Measurements from ENCODE around the gene LTV1. TPM values are rescaled to one million over a fixed set of nuclear protein-coding genes. Genes with fewer than 3 reads are reported as not detected.
"Not testable (repeated sequence)": the region's sequence is repeated elsewhere in the genome, so short reads cannot be mapped to it uniquely, and the experiment has no call there.

LTV1 gene
- polyA plus RNA-seq, 10 donors = 38.3 to 51.5 (median 45.9) TPM

GRCh38 chr6:143840595-143841265 lies 2.4 kb upstream of the LTV1 start:
- DNase-seq = no peak

DNA sequence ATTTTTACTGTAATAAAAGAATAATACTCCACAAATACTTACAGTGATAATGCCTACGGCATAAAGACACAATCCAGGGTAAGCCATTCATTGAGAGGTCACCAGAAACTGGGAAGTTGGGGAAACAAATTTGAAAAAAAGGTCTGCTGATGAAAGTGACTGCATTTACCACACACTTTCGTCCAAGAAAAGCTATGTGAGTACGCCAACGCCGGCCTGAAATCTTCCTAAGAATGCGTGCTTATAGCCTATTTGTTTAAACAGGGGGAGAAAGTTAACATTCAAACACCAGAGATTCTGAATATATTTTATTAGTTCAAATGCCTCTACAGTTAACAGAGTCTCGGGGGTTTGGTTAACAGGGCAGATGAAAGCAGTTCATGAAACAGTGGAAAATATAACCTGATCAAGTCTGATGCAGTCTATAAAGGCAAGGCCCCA lies 657 bp upstream of the LTV1 start:
- DNase-seq = no peak

DNA sequence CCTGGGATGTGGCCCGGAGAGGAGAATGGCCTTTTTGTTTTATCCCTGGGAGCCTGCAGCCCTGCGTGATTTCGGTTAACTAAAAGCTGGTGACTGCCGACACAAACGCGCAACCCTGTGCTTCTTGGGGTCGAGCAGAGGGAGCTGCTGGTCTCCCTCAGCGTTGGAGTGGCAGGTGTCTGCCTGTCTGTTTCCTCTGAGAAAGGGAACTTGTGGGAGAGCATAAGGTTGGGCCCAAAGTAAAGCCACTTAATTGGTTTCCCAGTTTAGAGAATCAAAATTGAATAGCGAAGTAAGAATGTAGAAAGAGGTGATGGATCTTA lies 500 bp downstream of the LTV1 start:
- peak in 1 of 3 donors; percentile 40 for DNase-seq

DNA sequence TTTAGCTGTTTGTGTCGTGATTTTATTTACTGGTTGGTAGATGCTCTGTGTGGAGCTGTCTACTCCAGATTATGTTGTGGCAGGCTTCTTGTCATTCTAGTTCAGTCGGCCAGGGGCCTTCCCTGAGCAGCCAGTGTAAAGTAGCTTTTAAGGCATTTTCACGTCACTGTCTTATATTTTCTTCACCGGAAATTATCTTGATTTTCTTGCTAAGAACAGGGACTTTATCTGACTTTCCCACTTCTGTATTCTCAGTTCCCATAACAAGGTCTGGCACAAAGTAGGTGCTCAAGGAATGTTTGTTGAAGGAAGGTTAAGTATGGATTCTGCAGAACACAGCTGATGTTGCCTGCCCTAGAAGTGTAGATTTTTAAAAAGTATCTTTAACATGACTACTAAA lies 868 bp downstream of the LTV1 start:
- no peak for DNase-seq

DNA sequence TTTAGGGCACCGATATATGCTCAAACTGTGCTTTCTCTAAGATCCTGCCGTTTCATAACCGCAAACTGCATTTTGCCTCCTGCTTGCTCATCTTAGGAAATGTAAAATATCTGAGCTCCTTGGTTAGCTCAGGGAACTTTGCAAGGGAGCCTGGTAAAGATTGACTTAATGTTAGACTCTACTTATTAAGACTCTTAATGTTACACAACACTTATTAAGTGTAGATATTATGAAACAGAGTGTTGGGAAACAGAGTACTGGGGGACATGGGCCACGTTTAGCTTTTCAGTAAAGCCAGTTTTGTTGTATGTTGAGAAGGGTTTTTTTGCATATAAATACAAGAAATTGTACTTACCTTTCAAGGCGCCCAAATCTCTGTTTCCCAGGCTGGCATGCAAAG lies 1.9 kb downstream of the LTV1 start:
- DNase-seq = no peak

GRCh38 chr6:143851706-143852105 lies 8.6 kb downstream of the LTV1 start:
- not testable (repeated sequence) for DNase-seq

GRCh38 chr6:143855057-143855456 lies 11.9 kb downstream of the LTV1 start:
- not testable (repeated sequence) for DNase-seq

- DNase-seq = not testable (repeated sequence)
Observed at GRCh38 chr6:143856762-143857161, 13.6 kb downstream of the LTV1 start.

- DNase-seq = no peak
Observed at GRCh38 chr6:143857651-143858050, 14.5 kb downstream of the LTV1 start.

- no peak for DNase-seq
Observed at GRCh38 chr6:143859891-143860660, 16.9 kb downstream of the LTV1 start.

- DNase-seq = peak in 2 of 3 donors; percentile 30 to 44
Observed at GRCh38 chr6:143863771-143864170, 20.6 kb downstream of the LTV1 start.

DNA sequence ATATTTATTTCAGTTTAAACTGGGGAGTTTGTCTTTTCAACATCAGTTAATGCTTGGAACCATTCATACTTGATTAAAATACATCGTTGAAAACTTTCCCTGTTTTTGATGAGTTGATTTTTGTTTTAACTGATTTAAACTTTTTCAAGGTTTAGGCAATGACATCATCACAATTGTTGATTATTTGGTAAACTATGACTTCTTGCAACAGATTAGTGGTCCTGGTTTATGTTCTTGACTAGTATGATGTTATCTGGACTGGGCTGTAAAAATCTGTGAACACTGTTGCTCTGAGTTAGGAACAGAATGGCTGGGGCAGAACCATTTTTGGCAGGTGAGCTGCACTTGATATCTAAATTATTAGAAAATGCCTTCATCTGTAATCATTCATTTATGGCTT lies 21.1 kb downstream of the LTV1 start, which contains the start of gene ZC2HC1B:
ZC2HC1B (plus strand) TSS at position 241 of the 400 bp plus-strand sequence; CDS start at position 307, 66 bp downstream.
- no peak for DNase-seq

GRCh38 chr6:143867236-143867635 lies 24.1 kb downstream of the LTV1 start:
- no peak for DNase-seq

DNA sequence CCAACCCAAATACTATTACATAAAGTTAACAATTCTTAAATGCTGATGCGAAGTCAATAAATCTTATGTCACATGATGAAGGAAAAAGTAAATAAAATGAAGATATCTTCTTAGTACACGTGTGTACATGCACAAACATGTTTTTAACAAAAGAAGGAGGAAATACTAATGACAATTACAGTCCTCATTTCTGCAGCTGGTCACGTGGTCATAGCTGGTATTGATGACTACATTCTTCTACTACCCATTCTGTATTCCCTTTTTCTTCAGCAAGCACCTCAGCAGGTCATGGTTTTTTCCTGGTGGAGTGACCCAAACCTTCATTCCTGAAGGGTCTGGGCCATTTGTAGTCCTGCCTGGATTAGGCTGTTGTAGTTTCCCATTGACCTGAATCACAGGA lies 25.7 kb downstream of the LTV1 start:
- DNase-seq = not testable (repeated sequence)

DNA sequence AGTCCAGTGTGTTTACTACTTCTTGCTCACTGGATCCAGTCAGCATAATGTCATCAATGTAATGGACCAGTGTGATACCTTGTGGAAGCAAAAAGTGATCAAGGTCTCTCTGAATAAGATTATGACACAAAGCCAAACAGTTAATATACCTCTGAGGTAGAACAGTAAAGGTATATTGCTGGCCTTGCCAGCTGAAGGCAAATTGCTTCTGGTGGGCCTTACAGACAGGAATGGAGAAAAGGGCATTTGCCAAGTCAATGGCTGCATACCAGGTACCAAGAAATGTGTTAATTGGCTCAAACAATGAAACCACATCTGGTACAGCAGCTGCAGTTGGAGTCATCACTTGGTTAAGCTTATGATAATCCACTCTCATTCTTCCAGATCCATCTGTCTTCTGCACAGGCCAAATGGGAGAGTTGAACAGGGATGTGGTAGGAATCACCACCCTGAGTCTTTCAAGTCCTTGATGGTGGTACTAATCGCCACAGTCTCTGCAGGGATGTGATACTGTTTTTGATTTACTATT lies 28.1 kb downstream of the LTV1 start:
- DNase-seq = peak in 1 of 3 donors; percentile 54

- no peak for DNase-seq
Observed at GRCh38 chr6:143872201-143872600, 29.1 kb downstream of the LTV1 start.

- DNase-seq = not testable (repeated sequence)
Observed at GRCh38 chr6:143873600-143873999, 30.5 kb downstream of the LTV1 start.

- DNase-seq = not testable (repeated sequence)
Observed at GRCh38 chr6:143874503-143874902, 31.4 kb downstream of the LTV1 start.

DNA sequence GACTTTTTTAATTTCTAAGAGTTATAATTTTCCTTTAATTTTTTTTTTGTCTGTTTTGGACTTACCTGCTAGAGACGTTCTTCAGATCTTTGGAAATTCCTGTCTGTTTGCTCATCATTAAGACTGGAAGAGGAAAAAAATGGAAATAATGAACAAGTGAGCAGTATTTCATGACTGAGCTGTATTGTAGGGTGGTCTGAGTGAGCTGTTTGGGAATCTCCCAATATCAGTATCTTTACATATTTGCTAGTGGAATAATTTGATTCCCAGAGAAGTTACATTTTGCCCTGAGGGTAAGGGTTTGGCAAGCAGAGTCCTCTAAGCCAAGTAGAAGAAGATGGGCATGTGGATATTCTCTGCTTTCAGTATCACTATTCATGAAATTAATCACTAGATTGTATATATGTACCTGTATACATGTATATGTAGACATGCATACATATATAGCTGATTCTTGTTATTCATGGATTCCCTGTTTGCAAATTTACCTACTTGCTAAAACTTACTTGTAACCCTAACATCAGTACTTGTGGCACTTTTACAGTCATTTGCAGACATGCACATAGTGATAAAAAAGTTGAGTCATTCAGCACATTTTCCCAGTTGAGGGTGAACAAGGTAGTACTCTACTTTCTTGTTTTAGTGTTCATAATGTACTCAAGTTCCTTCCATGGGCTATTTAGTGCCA lies 34.6 kb downstream of the LTV1 start:
- DNase-seq = no peak

GRCh38 chr6:143878272-143878760 lies 35.2 kb downstream of the LTV1 start:
- DNase-seq = no peak

GRCh38 chr6:143880412-143880811 lies 37.3 kb downstream of the LTV1 start:
- DNase-seq = peak; percentile 45 to 78 (median 59)

GRCh38 chr6:143882401-143882930 lies 39.3 kb downstream of the LTV1 start:
- DNase-seq = peak; percentile 79 to 94 (median 90)
